H1 (cell line): ENCODE measurements around the gene GALNT2. TPM values are rescaled to one million over a fixed set of nuclear protein-coding genes. Genes with fewer than 3 reads are reported as not detected.

Experiments used
- RFX5 ChIP-seq: IDR thresholded peaks from 2 replicates; pipeline ENCODE4 v1.6.1; 2011; ENCODE audit warnings: low read depth, low read length, improper control_type of control experiment, borderline replicate concordance
- SAP30 ChIP-seq: fragments of 300-600 bp; sonication (generic); IDR thresholded peaks from 2 replicates; pipeline ENCODE4 v1.7.1; 2012; ENCODE audit warnings: low read length, moderate library complexity, mild to moderate bottlenecking, inconsistent platforms; ENCODE audit not compliant: insufficient read depth, insufficient replicate concordance
- SIN3A ChIP-seq, 2 experiments: IDR thresholded peaks in 1 of 2; conservative IDR thresholded peaks in 1 of 2; 2 replicates each; pipeline ENCODE4 v1.6.1; 2011 to 2012; ENCODE audit warnings: low read length in 2 of 2, improper control_type of control experiment in 1 of 2, low read depth in 1 of 2, mild to moderate bottlenecking in 1 of 2
- SP4 ChIP-seq: IDR thresholded peaks from 2 replicates; pipeline ENCODE4 v1.6.1; 2012; ENCODE audit warnings: low read length, inconsistent platforms
- TAF7 ChIP-seq: optimal IDR thresholded peaks from 2 replicates; pipeline ENCODE3; 2011; ENCODE audit warnings: low read depth, mild to moderate bottlenecking, inconsistent platforms, low read length, moderate library complexity, borderline replicate concordance
- polyA plus RNA-seq, 7 experiments: library from polyadenylated mRNA; depleted of rRNA in 3 of 7; stranded (reverse) in 5 of 7; unstranded in 2 of 7; fragments of >200 nt in 5 of 7; fragments of 200-250 nt in 2 of 7; gene quantifications; 1 replicate in 5 of 7; 2 replicates in 1 of 7; 4 replicates in 1 of 7; pipeline versions ENCODE4 v1.2.1 to v1.2.3, GENCODE V29; 2011 to 2013; ENCODE audit warnings: missing spikeins in 2 of 7, mixed read lengths in 2 of 7
- total RNA-seq: library from RNA; stranded (reverse); fragmentation: NEBNext Ultra II Directional; extraction: Animal tissue kit (Norgen Biotek cat#: 25700); gene quantifications from 2 replicates; pipeline ENCODE4 v1.2.1, GENCODE V29; 2021

Gene GALNT2
- total and polyA plus RNA-seq, 2 of the 8 experiments (the other 6 are each of a cell fraction or from before 2014, with no cell fraction given) = 34.5 to 75.3 TPM

DNA sequence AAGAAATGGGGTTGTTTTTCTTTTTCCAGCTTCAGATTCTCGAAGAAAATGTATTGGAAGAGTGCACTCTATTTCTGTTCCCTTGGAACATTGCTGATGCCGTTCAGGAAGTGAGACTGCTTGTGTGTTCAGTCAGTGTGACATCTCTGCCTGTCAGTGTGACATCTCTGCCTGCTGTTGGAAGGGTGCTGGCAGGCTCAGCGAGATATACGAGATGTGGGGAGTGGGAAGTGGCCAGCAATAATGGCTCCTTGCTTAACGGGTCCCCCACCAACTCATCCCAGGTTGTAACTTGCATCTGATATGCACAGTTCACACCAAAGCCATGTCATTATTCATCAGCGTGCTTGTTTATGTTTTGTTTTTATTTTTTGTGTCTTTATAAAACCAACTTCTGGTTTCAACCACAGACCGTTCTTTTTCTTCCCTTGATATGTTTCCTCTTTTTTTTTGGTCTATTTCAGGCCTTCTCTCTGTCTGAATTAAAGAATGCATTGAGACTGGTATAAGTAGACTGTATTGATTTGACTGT lies 145.4 kb downstream of the GALNT2 start (continued):
- TF ChIP-seq SIN3A (conservative IDR thresholded peaks at IDR 0.05 in 1 of 2, IDR thresholded peaks at IDR 0.05 in 1 of 2; ENCODE audit: low read depth in 1 of 2, low read length in 2 of 2) (no peak), SP4 (no peak), SAP30 (no peak), TAF7 (no peak), RFX5 (no peak)
- TF ChIP-seq, all 59 proteins: peak for 0
